ENCODE measurements around the gene POLR1A.

DNA sequence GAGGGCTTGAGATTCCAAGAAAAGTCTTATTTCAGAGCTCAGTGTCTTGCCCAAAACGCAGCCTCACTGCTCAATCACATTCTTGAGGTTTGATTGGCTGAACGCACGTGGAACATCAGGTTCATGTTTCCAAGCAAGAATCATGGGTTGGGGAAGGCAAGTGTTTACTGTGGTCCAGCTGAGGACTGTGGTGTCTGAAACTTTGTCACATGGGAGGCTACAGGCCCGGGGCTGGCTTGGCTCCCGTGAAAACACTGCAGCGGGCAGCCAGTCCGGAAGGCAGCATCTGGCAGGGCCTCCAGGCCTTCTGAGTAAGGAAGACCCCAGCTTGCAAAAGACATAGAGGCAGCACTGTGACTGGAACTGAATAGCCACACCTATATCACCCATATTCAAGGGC, 84.7 kb downstream of the POLR1A start:
- TF ChIP-seq POLR2A (IDR thresholded peaks at IDR 0.05) (no peak), POLR2AphosphoS5 (IDR thresholded peaks at IDR 0.05) (no peak)
- TF ChIP-seq, protein P1, sequence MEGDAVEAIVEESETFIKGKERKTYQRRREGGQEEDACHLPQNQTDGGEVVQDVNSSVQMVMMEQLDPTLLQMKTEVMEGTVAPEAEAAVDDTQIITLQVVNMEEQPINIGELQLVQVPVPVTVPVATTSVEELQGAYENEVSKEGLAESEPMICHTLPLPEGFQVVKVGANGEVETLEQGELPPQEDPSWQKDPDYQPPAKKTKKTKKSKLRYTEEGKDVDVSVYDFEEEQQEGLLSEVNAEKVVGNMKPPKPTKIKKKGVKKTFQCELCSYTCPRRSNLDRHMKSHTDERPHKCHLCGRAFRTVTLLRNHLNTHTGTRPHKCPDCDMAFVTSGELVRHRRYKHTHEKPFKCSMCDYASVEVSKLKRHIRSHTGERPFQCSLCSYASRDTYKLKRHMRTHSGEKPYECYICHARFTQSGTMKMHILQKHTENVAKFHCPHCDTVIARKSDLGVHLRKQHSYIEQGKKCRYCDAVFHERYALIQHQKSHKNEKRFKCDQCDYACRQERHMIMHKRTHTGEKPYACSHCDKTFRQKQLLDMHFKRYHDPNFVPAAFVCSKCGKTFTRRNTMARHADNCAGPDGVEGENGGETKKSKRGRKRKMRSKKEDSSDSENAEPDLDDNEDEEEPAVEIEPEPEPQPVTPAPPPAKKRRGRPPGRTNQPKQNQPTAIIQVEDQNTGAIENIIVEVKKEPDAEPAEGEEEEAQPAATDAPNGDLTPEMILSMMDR (IDR thresholded peaks at IDR 0.05), result no peak
